ENCODE data around the gene IL1RL1.

The IL1RL1 gene

GRCh38 chr2:102310964-102311640, at the start of gene IL1RL1:
TSS of gene IL1RL1 (plus strand) at chr2:102311563. CDS start at chr2:102338265, 26,702 bp downstream.
- DNase-seq (ENCODE audit: low read depth): no peak

GRCh38 chr2:102262216-102263129, 48.9 kb upstream of the IL1RL1 start:
- DNase-seq (ENCODE audit: low read depth): no peak

GRCh38 chr2:102264952-102265351, 46.4 kb upstream of the IL1RL1 start:
- DNase-seq (ENCODE audit: low read depth): no peak

- DNase-seq (ENCODE audit: low read depth): no peak
These were observed 45.2 kb upstream of the IL1RL1 start for GRCh38 chr2:102266204-102266603.

GRCh38 chr2:102267774-102268173, 43.6 kb upstream of the IL1RL1 start:
- no peak for DNase-seq (ENCODE audit: low read depth)

- no peak for DNase-seq (ENCODE audit: low read depth)
These were observed 42.7 kb upstream of the IL1RL1 start for GRCh38 chr2:102268510-102269199.

GRCh38 chr2:102269200-102269524, 42.2 kb upstream of the IL1RL1 start:
- no peak for DNase-seq (ENCODE audit: low read depth)

- DNase-seq (ENCODE audit: low read depth): no peak
These were observed 39.5 kb upstream of the IL1RL1 start for GRCh38 chr2:102271844-102272243.

- DNase-seq (ENCODE audit: low read depth): no peak
These were observed 37.6 kb upstream of the IL1RL1 start for GRCh38 chr2:102273619-102274211.

- no peak for DNase-seq (ENCODE audit: low read depth)
These were observed 34.7 kb upstream of the IL1RL1 start for GRCh38 chr2:102276549-102277201.

- DNase-seq (ENCODE audit: low read depth): no peak
These were observed 34.1 kb upstream of the IL1RL1 start for GRCh38 chr2:102277202-102277700.

- DNase-seq (ENCODE audit: low read depth): no peak
These were observed 32.5 kb upstream of the IL1RL1 start for GRCh38 chr2:102278720-102279390.

- DNase-seq (ENCODE audit: low read depth): no peak
These were observed 32.0 kb upstream of the IL1RL1 start for GRCh38 chr2:102279391-102279735.

GRCh38 chr2:102282678-102283091, 28.7 kb upstream of the IL1RL1 start:
- DNase-seq (ENCODE audit: low read depth): no peak

- DNase-seq (ENCODE audit: low read depth): no peak
These were observed 27.4 kb upstream of the IL1RL1 start for GRCh38 chr2:102283996-102284395.

GRCh38 chr2:102284611-102285010, 26.8 kb upstream of the IL1RL1 start:
- no peak for DNase-seq (ENCODE audit: low read depth)

- DNase-seq (ENCODE audit: low read depth): no peak
These were observed 26.0 kb upstream of the IL1RL1 start for GRCh38 chr2:102285368-102285767.

- no peak for DNase-seq (ENCODE audit: low read depth)
These were observed 25.3 kb upstream of the IL1RL1 start for GRCh38 chr2:102286041-102286440.

GRCh38 chr2:102289129-102289528, 22.2 kb upstream of the IL1RL1 start:
- no peak for DNase-seq (ENCODE audit: low read depth)

- DNase-seq (ENCODE audit: low read depth): no peak
These were observed 20.8 kb upstream of the IL1RL1 start for GRCh38 chr2:102290594-102290993.
